DOHH2 (cell line): ENCODE measurements around the gene CD3G.

Experiments
- H3F3A ChIP-seq: fragments of 200-600 bp; sonication (generic), shearing (Covaris generic); 2 replicates; pipeline ENCODE4 v1.6.0; 2016; ENCODE audit warnings: antibody characterized with exemption, mild to moderate bottlenecking; ENCODE audit not compliant: control insufficient read depth, insufficient read depth
- H3K27ac ChIP-seq: fragments of 200-600 bp; sonication (generic); 2 replicates; pipeline ENCODE4 v1.5.1; 2014; ENCODE audit warnings: low read depth, mild to moderate bottlenecking, low read length, moderate library complexity
- H3K27me3 ChIP-seq: fragments of 200-600 bp; sonication (generic); 2 replicates; pipeline ENCODE4 v1.6.1; 2014; ENCODE audit warnings: mild to moderate bottlenecking, low read length, mixed read lengths; ENCODE audit not compliant: control insufficient read depth
- H3K36me3 ChIP-seq: fragments of 200-600 bp; sonication (generic); 2 replicates; pipeline ENCODE4 v1.6.1; 2014; ENCODE audit warnings: mild to moderate bottlenecking, low read length, moderate library complexity, mixed read lengths; ENCODE audit not compliant: control insufficient read depth
- H3K4me1 ChIP-seq: fragments of 200-600 bp; sonication (generic); 2 replicates; pipeline ENCODE4 v1.6.1; 2014; ENCODE audit warnings: mild to moderate bottlenecking, low read length, mixed read lengths; ENCODE audit not compliant: control insufficient read depth
- H3K4me2 ChIP-seq: fragments of 200-600 bp; sonication (generic); 2 replicates; pipeline ENCODE4 v1.6.0; 2014; ENCODE audit warnings: mild to moderate bottlenecking, low read length, moderate library complexity
- H3K4me3 ChIP-seq: fragments of 200-600 bp; sonication (generic); 2 replicates; pipeline ENCODE4 v1.5.1; 2014; ENCODE audit warnings: mild to moderate bottlenecking, low read length, mixed read lengths
- H3K79me2 ChIP-seq: fragments of 200-600 bp; sonication (generic); 2 replicates; pipeline ENCODE4 v1.6.1; 2014; ENCODE audit warnings: mild to moderate bottlenecking, low read length, mixed read lengths; ENCODE audit not compliant: control insufficient read depth
- H3K9me2 ChIP-seq: fragments of 200-600 bp; sonication (generic); replicated peaks from 2 replicates; pipeline ENCODE4 v1.6.1; 2014; ENCODE audit warnings: mild to moderate bottlenecking, low read length, mixed read lengths; ENCODE audit not compliant: control insufficient read depth
- H3K9me3 ChIP-seq: fragments of 200-600 bp; sonication (generic); 2 replicates; pipeline ENCODE4 v1.6.1; 2014; ENCODE audit warnings: antibody characterized with exemption, low read length, mixed read lengths; ENCODE audit not compliant: control insufficient read depth, insufficient read depth
- H4K20me1 ChIP-seq: fragments of 200-600 bp; sonication (generic); 2 replicates; pipeline ENCODE4 v1.6.0; 2014; ENCODE audit warnings: low read depth, mild to moderate bottlenecking, antibody characterized with exemption, low read length, moderate library complexity; ENCODE audit not compliant: control insufficient read depth, insufficient read depth
- EZH2phosphoT487 ChIP-seq: fragments of 200-600 bp; sonication (generic); IDR thresholded peaks from 2 replicates; pipeline ENCODE4 v1.6.1; 2017; ENCODE audit warnings: borderline replicate concordance, mild to moderate bottlenecking, antibody characterized with exemption, low read length, moderate library complexity, mixed read lengths
- TF ChIP-seq, protein P1 (sequence below): fragments of 200-600 bp; sonication (generic); IDR thresholded peaks from one replicate; pipeline ENCODE4 v1.5.1; 2014; ENCODE audit warnings: antibody characterized with exemption, mild to moderate bottlenecking, low read depth, low read length; ENCODE audit not compliant: poor library complexity, severe bottlenecking

The CD3G gene

DNA sequence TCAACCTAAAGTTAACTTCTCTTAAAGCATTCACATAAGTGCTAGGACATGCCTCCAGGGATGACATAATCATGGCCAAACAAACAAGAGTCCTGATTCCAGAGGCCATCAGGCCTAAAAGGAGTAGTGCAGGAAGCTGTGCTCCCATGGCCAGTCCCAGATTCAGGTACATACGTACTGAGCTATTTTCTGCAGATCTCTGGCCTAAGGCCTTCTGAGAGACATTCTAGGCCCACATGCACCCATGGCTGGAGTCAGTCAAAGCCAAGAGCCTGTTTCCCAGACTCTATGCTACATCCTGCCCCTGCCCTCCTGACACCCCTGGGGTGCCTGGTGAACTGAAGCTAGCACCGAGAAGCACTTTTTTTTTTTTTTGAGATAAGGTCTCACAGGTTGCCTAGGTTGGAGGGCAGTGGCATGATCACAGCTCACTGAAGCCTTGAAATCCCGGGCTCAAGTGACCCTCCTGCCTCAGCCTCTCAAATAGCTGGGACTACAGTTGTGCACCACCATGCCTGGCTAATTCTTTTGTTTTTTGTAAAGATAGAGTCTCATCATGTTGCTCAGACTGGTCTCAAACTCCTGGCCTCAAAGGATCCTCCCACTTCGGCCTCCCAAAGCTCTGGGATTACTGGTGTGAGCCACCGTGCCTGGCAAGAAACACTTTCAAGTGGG lies 2.2 kb upstream of the CD3G start:
- Histone ChIP-seq H3K4me1 (peaks cover 25% of the 10 kb centered on the region), H3F3A (no peaks in the 10 kb centered on the region), H3K36me3 (no peaks in the 10 kb centered on the region), H3K9me2 (no peaks in the 10 kb centered on the region), H3K9me3 (no peaks in the 10 kb centered on the region), H3K27me3 (no peaks in the 10 kb centered on the region), H3K4me2 (no peak overlapping the region), H3K79me2 (no peaks in the 10 kb centered on the region), H3K27ac (no peak overlapping the region), H4K20me1 (no peaks in the 10 kb centered on the region), H3K4me3 (no peak overlapping the region)
- TF ChIP-seq, protein P1, sequence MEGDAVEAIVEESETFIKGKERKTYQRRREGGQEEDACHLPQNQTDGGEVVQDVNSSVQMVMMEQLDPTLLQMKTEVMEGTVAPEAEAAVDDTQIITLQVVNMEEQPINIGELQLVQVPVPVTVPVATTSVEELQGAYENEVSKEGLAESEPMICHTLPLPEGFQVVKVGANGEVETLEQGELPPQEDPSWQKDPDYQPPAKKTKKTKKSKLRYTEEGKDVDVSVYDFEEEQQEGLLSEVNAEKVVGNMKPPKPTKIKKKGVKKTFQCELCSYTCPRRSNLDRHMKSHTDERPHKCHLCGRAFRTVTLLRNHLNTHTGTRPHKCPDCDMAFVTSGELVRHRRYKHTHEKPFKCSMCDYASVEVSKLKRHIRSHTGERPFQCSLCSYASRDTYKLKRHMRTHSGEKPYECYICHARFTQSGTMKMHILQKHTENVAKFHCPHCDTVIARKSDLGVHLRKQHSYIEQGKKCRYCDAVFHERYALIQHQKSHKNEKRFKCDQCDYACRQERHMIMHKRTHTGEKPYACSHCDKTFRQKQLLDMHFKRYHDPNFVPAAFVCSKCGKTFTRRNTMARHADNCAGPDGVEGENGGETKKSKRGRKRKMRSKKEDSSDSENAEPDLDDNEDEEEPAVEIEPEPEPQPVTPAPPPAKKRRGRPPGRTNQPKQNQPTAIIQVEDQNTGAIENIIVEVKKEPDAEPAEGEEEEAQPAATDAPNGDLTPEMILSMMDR: no peak
- no peak for TF ChIP-seq EZH2phosphoT487

DNA sequence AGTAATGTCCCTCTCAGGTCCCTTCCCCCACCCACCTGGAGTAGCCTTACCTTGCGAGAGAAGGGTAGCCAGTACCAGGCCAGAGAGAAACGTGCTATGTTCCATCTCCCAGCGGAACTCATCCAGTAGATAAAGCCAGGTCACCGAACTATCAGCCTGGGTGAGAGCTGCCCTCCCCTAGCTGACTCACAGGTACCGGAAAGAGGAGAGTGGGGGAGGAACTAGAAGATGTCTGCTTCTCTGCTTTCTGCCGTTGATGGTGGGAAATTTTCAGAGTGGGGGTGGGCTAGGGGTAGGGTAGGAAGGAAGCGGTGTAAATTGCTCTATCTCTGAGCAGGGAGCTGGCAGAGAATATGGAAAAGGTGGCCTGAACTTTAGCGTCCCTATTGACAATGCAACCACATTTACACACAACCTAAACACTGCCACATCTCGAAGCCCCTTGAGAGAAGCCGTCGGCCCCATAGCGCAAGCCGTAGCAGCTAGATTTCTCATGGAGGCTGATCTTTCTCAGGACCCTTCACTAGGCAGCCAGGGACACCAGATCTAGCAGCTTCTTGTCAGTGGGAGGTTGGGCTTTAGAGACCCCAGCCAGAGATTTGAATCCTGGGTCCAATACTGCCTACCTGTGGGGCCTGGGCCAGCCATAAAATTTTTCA lies 1.5 kb upstream of the CD3G start, which contains the start of gene CD3D:
TSS of gene CD3D (minus strand) at position 203 of the 659 bp plus-strand sequence. CDS start at position 105, 98 bp downstream.
- peaks cover 25% of the 10 kb centered on the region for H3K4me1 ChIP-seq

DNA sequence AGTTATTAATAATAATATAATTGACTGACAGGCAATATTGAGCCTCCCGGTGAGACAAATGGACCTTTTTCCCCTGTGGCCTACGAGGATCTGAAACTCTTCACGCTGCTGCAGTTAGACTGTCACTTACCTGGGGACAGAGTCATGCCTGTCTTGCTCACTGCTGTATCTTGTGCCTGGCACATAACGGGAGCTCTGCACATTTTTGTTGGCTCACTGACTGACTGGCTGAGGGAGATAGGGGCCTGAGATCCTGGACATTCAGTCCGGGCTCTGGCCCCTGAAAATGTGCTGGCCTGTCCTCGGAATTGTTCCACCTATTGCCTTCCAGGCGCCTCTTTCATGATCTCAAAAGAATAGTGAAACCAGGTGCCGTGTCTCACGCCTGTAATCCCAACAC lies 896 bp upstream of the CD3G start:
- no peak overlapping the region for H3K4me3 ChIP-seq
- no peaks in the 10 kb centered on the region for H3K79me2 ChIP-seq
- no peaks in the 10 kb centered on the region for H3K9me2 ChIP-seq
- H3K27ac ChIP-seq: no peak overlapping the region
- no peaks in the 10 kb centered on the region for H3K36me3 ChIP-seq
- peaks cover 23% of the 10 kb centered on the region for H3K4me1 ChIP-seq
- no peaks in the 10 kb centered on the region for H3K9me3 ChIP-seq
- no peaks in the 10 kb centered on the region for H4K20me1 ChIP-seq
- no peaks in the 10 kb centered on the region for H3F3A ChIP-seq
- H3K4me2 ChIP-seq: no peak overlapping the region
- TF ChIP-seq, protein P1: no peak
- TF ChIP-seq EZH2phosphoT487: no peak
- H3K27me3 ChIP-seq: no peaks in the 10 kb centered on the region

More for the DNA sequence above, 1.5 kb upstream of the CD3G start, which contains the start of gene CD3D:
- no peaks in the 10 kb centered on the region for H3K9me3 ChIP-seq
- H3K4me3 ChIP-seq: no peak within 1 kb of the TSS
- H4K20me1 ChIP-seq: no peaks in the 10 kb centered on the region
- H3K27ac ChIP-seq: no peak within 1 kb of the TSS
- no peaks in the 10 kb centered on the region for H3K9me2 ChIP-seq
- H3F3A ChIP-seq: no peaks in the 10 kb centered on the region
- H3K27me3 ChIP-seq: no peaks in the 10 kb centered on the region
- no peaks in the 10 kb centered on the region for H3K36me3 ChIP-seq
- H3K4me2 ChIP-seq: no peak within 1 kb of the TSS
- no peaks in the 10 kb centered on the region for H3K79me2 ChIP-seq
- TF ChIP-seq, protein P1: no peak
- no peak for TF ChIP-seq EZH2phosphoT487
